IPS DF 6.9 (cell line): ENCODE measurements around the gene CWC27.

Experiments used
- DNase-seq: peaks from one replicate; pipeline ENCODE4 v3.0.0-alpha.2; 2013; ENCODE audit warnings: low read depth, low spot score
- H3K27ac ChIP-seq: one replicate; pipeline ENCODE4 v1.5.1; 2013; ENCODE audit warnings: low read length, control low read depth
- H3K27me3 ChIP-seq: 2 replicates; pipeline ENCODE4 v1.6.1; 2013; ENCODE audit warnings: mild to moderate bottlenecking, low read length; ENCODE audit not compliant: control insufficient read depth, insufficient read depth
- H3K36me3 ChIP-seq: 2 replicates; pipeline ENCODE4 v1.6.1; 2013; ENCODE audit warnings: low read length; ENCODE audit not compliant: control insufficient read depth, insufficient read depth
- H3K4me1 ChIP-seq: 2 replicates; pipeline ENCODE4 v1.6.1; 2013; ENCODE audit warnings: low read length; ENCODE audit not compliant: control insufficient read depth, insufficient read depth
- H3K4me3 ChIP-seq: 2 replicates; pipeline ENCODE4 v1.5.1; 2013; ENCODE audit warnings: mild to moderate bottlenecking, low read length
- H3K9me3 ChIP-seq: 2 replicates; pipeline ENCODE4 v1.6.1; 2013; ENCODE audit warnings: low read length, inconsistent platforms; ENCODE audit not compliant: control insufficient read depth, insufficient read depth
- WGBS: extraction: QIAGEN DNeasy Blood & Tissue Kit; methylation state at CpG from one replicate; pipeline ENCODE4 v1.1.7; 2013; ENCODE audit warnings: mixed read lengths, missing lambda C conversion rate; ENCODE audit not compliant: insufficient read length, insufficient coverage; 5-methylcytosine and 5-hydroxymethylcytosine counted together

CWC27 gene

GRCh38 chr5:65041296-65042158, 272.8 kb downstream of the CWC27 start:
- DNase-seq: no peak
- Histone ChIP-seq H3K36me3 (no peaks in the 10 kb centered on the region), H3K4me1 (no peaks in the 10 kb centered on the region), H3K27me3 (no peaks in the 10 kb centered on the region), H3K4me3 (no peak overlapping the region), H3K27ac (no peak overlapping the region), H3K9me3 (no peaks in the 10 kb centered on the region)
- no CpG with 5 or more reads among the region's 2 CpGs for WGBS

DNA sequence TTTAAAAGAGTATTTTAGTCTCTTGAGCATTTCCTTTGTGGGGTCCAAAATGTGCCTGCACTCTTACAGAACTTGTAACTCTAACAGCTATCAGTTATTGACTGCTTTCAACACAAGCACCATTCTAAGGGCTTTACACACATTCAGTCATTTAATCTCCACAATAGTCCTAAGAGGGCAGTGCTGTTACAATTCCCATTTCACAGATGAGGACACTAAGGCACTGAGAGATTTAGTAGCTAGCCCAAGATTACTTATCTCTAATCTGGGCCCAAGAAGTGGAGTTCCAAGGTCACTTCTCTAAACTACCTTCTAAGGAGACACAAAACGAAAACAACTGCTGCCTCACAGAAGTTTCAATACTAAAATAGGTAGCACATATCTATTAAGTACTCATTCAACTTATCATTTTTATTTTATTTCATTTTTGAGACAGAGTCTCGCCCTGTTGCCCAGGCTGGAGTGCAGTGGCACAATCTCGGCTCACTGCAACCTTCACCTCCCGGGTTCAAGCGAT, 275.2 kb downstream of the CWC27 start:
- H3K27ac ChIP-seq: no peak overlapping the region
- WGBS: no CpG with 5 or more reads among the region's 5 CpGs
- DNase-seq: no peak
- H3K9me3 ChIP-seq: no peaks in the 10 kb centered on the region
- H3K4me3 ChIP-seq: no peak overlapping the region
- H3K4me1 ChIP-seq: no peaks in the 10 kb centered on the region
- H3K27me3 ChIP-seq: no peaks in the 10 kb centered on the region
- H3K36me3 ChIP-seq: no peaks in the 10 kb centered on the region

GRCh38 chr5:65047225-65047624, 278.5 kb downstream of the CWC27 start:
- WGBS: no CpG with 5 or more reads among the region's 3 CpGs
- H3K9me3 ChIP-seq: no peaks in the 10 kb centered on the region
- no peaks in the 10 kb centered on the region for H3K36me3 ChIP-seq
- no peak overlapping the region for H3K27ac ChIP-seq
- no peaks in the 10 kb centered on the region for H3K27me3 ChIP-seq
- DNase-seq: no peak
- no peaks in the 10 kb centered on the region for H3K4me1 ChIP-seq
- H3K4me3 ChIP-seq: no peak overlapping the region

- no peak for DNase-seq
- Histone ChIP-seq H3K9me3 (no peaks in the 10 kb centered on the region), H3K4me3 (no peak overlapping the region), H3K36me3 (no peaks in the 10 kb centered on the region), H3K4me1 (no peaks in the 10 kb centered on the region), H3K27ac (no peak overlapping the region), H3K27me3 (no peaks in the 10 kb centered on the region)
- WGBS: no CpG with 5 or more reads among the region's 2 CpGs
Measured at GRCh38 chr5:65047948-65048690, 279.4 kb downstream of the CWC27 start.

- no peaks in the 10 kb centered on the region for H3K9me3 ChIP-seq
- H3K27ac ChIP-seq: no peak overlapping the region
- no peaks in the 10 kb centered on the region for H3K27me3 ChIP-seq
- no peak for DNase-seq
- no peak overlapping the region for H3K4me3 ChIP-seq
- no peaks in the 10 kb centered on the region for H3K36me3 ChIP-seq
- no peaks in the 10 kb centered on the region for H3K4me1 ChIP-seq
Measured at GRCh38 chr5:65050140-65050539, 281.4 kb downstream of the CWC27 start.

DNA sequence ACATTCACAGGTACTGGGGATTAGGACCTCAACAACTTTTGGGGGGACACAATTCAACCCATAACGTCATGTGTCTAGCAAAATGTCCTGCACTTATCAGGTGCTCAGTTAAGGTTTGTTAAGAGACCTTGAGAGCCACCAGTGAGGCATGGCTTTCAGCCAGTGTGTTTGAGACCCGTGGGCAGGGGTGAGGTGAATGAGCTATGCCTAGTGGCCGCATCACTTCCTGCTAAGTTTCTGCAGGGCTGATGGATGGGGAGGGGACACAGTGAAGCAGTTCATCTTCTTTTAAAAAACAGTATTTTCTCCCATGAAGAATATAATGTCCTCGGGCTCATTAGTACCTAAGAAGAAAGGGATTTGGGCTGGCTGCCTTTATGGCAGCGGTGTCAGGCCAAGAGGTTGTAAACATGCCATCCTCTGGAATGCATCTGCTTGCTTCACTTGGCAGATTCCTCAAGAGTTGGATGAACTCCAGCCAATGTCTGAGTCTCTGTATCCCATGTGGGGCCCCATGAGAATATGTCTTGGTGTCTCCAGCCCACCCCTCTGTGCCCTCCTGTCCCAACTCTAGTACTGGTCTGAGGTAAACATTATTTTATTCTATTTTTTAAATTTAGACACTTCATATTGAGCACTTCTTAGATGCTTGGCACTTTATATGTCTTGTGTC, 282.2 kb downstream of the CWC27 start:
- no peak for DNase-seq
- no CpG with 5 or more reads among the region's 5 CpGs for WGBS
- H3K4me3 ChIP-seq: no peak overlapping the region
- H3K4me1 ChIP-seq: no peaks in the 10 kb centered on the region
- H3K27me3 ChIP-seq: no peaks in the 10 kb centered on the region
- no peaks in the 10 kb centered on the region for H3K9me3 ChIP-seq
- no peak overlapping the region for H3K27ac ChIP-seq
- H3K36me3 ChIP-seq: no peaks in the 10 kb centered on the region

DNA sequence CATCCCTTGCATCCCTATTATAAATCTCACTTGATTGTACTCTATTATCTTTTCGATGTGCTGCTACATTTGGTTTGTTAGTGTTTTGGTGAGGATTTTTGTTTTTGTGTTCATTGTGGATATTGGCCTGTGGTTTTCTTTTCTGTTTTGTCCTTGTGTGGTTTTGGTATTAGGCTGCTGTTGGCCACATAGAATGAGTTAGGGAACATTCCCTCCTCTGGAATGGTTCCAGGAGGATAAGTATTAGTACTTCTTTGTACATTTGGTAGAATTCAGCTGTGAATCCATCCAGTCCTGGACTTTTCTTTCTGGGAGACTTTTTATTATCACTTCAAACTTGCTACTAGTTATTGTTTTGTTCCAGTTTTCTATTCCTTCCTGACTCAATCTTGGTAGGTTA, 287.2 kb downstream of the CWC27 start:
- Histone ChIP-seq H3K4me1 (no peaks in the 10 kb centered on the region), H3K27ac (no peak overlapping the region), H3K4me3 (no peak overlapping the region), H3K27me3 (no peaks in the 10 kb centered on the region), H3K9me3 (no peaks in the 10 kb centered on the region), H3K36me3 (no peaks in the 10 kb centered on the region)
- DNase-seq: no peak
- no CpG with 5 or more reads among the region's 1 CpG for WGBS

- Histone ChIP-seq H3K27ac (no peak overlapping the region), H3K36me3 (no peaks in the 10 kb centered on the region), H3K9me3 (no peaks in the 10 kb centered on the region), H3K4me3 (no peak overlapping the region), H3K4me1 (no peaks in the 10 kb centered on the region), H3K27me3 (no peaks in the 10 kb centered on the region)
- DNase-seq: no peak
- no CpG with 5 or more reads among the region's 6 CpGs for WGBS
Measured at GRCh38 chr5:65059681-65060598, 291.2 kb downstream of the CWC27 start.

DNA sequence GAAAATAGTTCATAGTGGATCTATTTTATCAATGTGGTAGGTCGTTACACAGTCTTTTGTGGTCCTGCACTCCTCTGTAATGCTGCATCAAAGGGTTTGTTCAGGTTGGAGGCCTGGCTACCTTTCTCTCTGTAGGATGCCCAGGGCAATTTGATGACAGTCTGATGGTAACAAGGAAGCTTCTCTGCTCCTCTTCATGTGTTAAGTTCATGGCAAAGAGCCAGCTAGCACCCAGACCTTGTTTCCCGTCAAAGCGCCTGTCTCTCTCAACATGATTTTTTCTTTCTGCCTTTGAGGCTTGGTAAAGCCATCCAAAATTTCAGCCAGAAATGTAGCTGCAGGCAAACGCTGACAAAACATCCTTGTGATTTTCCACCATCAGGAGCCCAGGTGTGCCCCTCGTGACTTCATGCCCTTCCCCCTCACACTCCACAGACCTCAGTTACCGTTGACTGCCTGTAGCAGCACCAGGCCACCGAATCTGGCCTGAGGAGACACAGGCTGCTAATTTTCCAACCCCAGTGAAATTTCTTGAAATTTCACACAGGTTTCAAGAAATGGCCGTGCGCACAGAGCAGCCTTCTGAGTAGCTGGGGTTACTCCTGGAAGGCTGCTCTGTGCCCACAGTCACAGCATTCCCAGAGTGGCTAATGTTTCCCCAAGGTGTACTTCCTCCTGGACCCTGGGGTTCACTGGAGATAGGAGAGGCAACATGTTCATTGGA, 292.7 kb downstream of the CWC27 start:
- Histone ChIP-seq H3K27ac (no peak overlapping the region), H3K27me3 (no peaks in the 10 kb centered on the region), H3K36me3 (no peaks in the 10 kb centered on the region), H3K9me3 (no peaks in the 10 kb centered on the region), H3K4me1 (0 out of 2 replicates have a peak, but pooled peaks cover 1% of the 10 kb centered on the region), H3K4me3 (no peak overlapping the region; the same call in 1 of the 2 replicates)
- WGBS: no CpG with 5 or more reads among the region's 9 CpGs
- DNase-seq: no peak
